GM08714 (cell line): ENCODE results near the gene IFT122.

Experiments
- H3K4me3 ChIP-seq: fragments of 200-500 bp; sonication (Bioruptor generic); 2 replicates; pipeline ENCODE4 v1.5.1; 2014; ENCODE audit warnings: mild to moderate bottlenecking, low read length, inconsistent platforms
- ZNF274 ChIP-seq: IDR thresholded peaks from 2 replicates; pipeline ENCODE4 v1.6.1; 2012; ENCODE audit warnings: mild to moderate bottlenecking, low read depth, low read length

The IFT122 gene

DNA sequence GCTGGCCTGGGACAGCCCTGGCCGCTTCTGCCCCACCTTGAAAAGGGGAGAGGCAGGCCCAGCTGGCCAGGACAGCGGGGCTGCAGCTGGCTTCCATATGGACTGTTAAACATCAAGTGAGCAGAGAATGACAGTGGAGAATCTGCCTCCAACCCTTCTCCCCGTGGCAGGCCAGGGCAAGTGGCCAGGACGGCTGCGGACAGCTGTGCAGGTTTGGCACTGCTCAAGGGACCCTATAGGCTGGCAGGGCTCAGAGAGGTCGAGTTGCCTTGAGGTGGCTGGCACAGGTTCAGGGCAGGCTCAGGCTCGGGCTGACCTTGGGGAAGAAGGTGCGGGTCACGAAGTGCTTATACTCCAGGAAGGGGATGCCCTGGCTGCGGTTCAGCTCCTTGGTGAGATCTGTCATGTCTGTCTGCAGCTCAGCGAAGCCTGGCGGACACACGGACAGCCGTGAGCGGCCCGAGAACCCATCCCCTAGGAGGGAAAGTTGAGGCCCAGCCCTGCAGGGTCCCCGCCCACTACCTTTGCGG is 127.2 kb downstream of the IFT122 start:
- no peak overlapping the region for H3K4me3 ChIP-seq
- no peak for TF ChIP-seq ZNF274

DNA sequence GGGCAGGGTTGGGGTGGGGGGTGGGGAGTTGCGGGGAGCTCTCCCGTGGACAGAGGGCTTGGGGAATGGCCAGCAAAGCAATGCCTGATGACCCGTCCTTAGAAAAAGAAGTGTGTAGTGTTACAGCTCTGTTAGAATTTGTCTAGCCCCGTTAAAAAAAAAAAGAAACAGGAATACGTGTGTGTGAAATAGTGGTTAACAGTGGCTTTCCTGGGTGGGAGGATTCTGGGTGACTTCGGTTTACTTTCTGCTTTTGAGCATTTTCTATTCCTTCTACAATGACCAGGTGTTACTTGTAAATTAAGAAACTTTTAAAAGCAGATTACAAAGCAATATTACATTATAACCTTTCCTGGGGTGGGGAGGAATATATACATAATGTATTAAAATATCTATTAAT is 127.9 kb downstream of the IFT122 start:
- H3K4me3 ChIP-seq, result no peak overlapping the region
- no peak for TF ChIP-seq ZNF274

DNA sequence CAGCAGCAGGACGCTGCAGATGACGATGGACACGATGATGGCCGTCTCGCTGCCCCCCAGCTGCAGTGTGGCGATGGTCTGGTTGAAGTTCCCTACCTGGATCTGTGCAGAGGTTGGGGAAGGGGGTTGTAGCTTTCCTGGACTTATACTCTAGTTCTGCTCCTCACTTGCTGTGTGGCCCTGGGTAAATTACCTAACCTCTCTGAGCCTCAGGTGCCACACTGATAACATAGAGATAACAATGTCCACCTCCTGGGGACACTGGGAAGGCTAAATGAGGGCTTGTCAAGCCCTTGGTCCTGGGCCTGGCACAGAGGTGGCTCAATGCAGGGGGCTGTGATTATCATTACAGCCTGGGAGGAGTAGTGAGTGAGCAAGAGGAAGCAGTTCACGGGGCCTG is 129.8 kb downstream of the IFT122 start:
- no peak overlapping the region for H3K4me3 ChIP-seq
- no peak for TF ChIP-seq ZNF274
